Colonic mucosa (tissue), 4 donors: ENCODE results near the gene SORCS1. TPM values are rescaled to one million over a fixed set of nuclear protein-coding genes. Genes with fewer than 3 reads are reported as not detected.

Source experiments
- DNase-seq: peaks from one replicate; pipeline ENCODE4 v3.0.0-alpha.2; 2020
- H3K27ac ChIP-seq: fragments of 200-600 bp; one replicate; pipeline ENCODE4 v1.8.0; 2021
- H3K27me3 ChIP-seq: fragments of 200-600 bp; one replicate; pipeline ENCODE4 v1.8.0; 2021
- H3K36me3 ChIP-seq: fragments of 200-600 bp; one replicate; pipeline ENCODE4 v1.8.0; 2021
- H3K4me1 ChIP-seq: fragments of 200-600 bp; one replicate; pipeline ENCODE4 v1.8.0; 2021; ENCODE audit warnings: mild to moderate bottlenecking
- H3K4me3 ChIP-seq: fragments of 200-600 bp; one replicate; pipeline ENCODE4 v1.8.0; 2021
- H3K9ac ChIP-seq, 2 donors: one replicate each; pipeline ENCODE4 v1.7.0; 2013; ENCODE audit warnings: control low read depth in 2 of 2, low read depth in 2 of 2, low read length in 2 of 2
- H3K9me3 ChIP-seq: fragments of 200-600 bp; one replicate; pipeline ENCODE4 v1.8.0; 2021
- intact Hi-C: fragments of 100-400 bp; cut with DNase I; formaldehyde crosslinking; loops from one replicate; pipeline ENCODE4 v1.14.1; 2022
- total RNA-seq, 2 donors: library from RNA; stranded (reverse); fragmentation: NEBNext Ultra II Directional in 1 of 2; extraction: Animal tissue kit (Norgen Biotek cat#: 25700) in 1 of 2; gene quantifications; one replicate each; pipeline ENCODE4 v1.2.1, GENCODE V29; 2021
- TF ChIP-seq, protein P1 (sequence below): fragments of 200-600 bp; IDR thresholded peaks from one replicate; pipeline ENCODE4 v1.8.0; 2022; ENCODE audit warnings: antibody characterized with exemption, mild to moderate bottlenecking
- donor health status: healthy.
- donor health status: DM: no; HTN: no; CAD: no.
- donor health status: DM: no; HTN: no; CAD: no.

Gene SORCS1
- total RNA-seq, 2 donors from 2014 or later, result 0.40 to 1.6 TPM

DNA sequence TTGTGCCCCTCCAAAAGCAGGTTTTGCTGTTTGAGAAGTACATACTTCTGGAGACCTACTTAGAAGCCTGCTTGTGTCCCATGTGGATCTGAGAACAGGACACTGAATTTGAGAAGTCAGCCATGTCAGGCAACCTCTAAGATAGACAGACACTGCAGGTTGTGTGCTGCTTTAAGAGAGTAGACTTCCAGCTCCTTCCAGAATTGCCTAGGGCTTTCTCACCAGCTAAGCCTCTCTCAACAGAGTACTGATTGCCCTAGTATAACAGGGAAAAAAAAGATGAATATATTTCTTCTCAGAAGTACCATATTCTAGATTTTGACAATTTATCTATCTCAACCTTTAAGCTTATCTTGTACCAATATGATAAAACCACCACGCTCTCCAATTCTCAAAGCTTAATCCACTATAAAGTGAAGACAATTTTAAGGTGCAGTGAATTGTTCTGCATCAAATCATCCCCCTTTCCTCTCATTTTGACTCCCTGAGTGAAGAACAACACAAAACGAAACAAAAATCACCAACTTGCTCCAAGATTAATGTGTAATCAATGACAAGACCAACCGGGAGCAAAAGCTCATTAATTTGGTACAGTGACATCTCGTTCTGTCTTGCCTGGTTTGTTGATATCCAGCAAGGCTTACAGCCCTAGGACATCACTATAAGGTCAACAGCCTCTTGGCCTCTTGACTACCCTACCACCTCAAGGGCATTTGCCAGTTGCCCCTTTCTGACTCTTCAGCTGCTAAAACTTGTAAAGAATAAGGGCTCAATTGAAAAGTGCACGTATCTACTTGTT lies 214.6 kb downstream of the SORCS1 start:
- DNase-seq, result no peak
- Histone ChIP-seq H3K9me3 (no peaks in the 10 kb centered on the region), H3K27ac (no peak overlapping the region), H3K36me3 (no peaks in the 10 kb centered on the region), H3K4me1 (no peaks in the 10 kb centered on the region), H3K9ac (no peak overlapping the region), H3K27me3 (no peaks in the 10 kb centered on the region), H3K4me3 (no peak overlapping the region)
- intact Hi-C loops, result no loop called here
- TF ChIP-seq, protein P1, sequence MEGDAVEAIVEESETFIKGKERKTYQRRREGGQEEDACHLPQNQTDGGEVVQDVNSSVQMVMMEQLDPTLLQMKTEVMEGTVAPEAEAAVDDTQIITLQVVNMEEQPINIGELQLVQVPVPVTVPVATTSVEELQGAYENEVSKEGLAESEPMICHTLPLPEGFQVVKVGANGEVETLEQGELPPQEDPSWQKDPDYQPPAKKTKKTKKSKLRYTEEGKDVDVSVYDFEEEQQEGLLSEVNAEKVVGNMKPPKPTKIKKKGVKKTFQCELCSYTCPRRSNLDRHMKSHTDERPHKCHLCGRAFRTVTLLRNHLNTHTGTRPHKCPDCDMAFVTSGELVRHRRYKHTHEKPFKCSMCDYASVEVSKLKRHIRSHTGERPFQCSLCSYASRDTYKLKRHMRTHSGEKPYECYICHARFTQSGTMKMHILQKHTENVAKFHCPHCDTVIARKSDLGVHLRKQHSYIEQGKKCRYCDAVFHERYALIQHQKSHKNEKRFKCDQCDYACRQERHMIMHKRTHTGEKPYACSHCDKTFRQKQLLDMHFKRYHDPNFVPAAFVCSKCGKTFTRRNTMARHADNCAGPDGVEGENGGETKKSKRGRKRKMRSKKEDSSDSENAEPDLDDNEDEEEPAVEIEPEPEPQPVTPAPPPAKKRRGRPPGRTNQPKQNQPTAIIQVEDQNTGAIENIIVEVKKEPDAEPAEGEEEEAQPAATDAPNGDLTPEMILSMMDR, result no peak

DNA sequence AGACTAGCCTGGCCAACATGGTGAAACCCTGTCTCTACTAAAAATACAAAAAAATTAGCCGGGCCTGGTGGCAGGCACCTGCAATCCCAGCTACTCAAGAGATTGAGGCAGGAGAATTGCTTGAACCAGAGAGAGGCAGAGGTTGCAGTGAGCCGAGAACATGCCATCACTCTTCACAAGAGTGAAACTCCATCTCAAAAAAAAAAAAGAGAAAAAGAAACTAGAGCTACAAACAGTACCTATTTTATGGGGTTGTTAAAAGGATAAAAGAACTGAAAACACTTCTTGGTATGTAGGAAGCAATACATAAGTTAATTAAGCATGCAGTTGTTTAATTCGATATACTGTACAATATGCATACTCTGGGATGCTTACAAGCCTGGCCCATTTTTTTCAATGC lies 216.9 kb downstream of the SORCS1 start:
- TF ChIP-seq, protein P1, result no peak
- no peak for DNase-seq
- intact Hi-C loops, result no loop called here
- Histone ChIP-seq H3K9ac (no peak overlapping the region), H3K4me3 (no peak overlapping the region), H3K36me3 (no peaks in the 10 kb centered on the region), H3K27me3 (no peaks in the 10 kb centered on the region), H3K9me3 (no peaks in the 10 kb centered on the region), H3K27ac (no peak overlapping the region), H3K4me1 (no peaks in the 10 kb centered on the region)

DNA sequence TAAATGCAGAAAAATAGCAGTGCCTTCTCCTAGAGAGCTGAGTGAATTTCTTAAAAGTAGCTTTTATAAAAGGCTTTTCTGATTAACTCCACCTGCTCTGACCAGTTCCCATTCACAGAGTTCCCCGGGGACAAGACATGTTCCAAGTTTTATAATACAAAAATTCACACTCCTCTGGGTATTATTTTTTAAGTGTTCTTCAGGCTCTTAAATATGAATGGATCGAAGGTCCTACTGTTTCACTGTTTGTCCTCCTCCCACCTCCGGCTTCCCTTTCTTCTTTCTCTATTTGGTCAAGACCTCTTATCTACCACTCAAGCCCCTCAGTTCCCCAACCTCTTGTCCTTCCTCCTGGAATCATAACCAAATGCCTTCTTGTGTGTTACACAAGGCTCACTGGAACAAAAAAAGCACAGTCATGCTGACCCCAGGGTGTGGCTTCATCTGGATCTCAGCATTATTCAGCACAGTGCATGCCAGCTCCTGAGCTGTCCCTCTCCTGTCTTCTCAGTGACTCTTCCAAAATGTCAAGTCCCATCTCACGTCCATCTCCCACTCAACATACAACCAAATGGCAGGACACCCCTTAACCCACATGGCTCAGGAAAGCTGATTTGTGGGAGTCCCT lies 222.4 kb downstream of the SORCS1 start:
- H3K27me3 ChIP-seq, result no peaks in the 10 kb centered on the region
- no peaks in the 10 kb centered on the region for H3K4me1 ChIP-seq
- intact Hi-C loops, result no loop called here
- H3K36me3 ChIP-seq, result no peaks in the 10 kb centered on the region
- TF ChIP-seq, protein P1, result no peak
- no peak for DNase-seq
- H3K9me3 ChIP-seq, result no peaks in the 10 kb centered on the region
- H3K9ac ChIP-seq, result no peak overlapping the region
- no peak overlapping the region for H3K4me3 ChIP-seq
- H3K27ac ChIP-seq, result no peak overlapping the region

DNA sequence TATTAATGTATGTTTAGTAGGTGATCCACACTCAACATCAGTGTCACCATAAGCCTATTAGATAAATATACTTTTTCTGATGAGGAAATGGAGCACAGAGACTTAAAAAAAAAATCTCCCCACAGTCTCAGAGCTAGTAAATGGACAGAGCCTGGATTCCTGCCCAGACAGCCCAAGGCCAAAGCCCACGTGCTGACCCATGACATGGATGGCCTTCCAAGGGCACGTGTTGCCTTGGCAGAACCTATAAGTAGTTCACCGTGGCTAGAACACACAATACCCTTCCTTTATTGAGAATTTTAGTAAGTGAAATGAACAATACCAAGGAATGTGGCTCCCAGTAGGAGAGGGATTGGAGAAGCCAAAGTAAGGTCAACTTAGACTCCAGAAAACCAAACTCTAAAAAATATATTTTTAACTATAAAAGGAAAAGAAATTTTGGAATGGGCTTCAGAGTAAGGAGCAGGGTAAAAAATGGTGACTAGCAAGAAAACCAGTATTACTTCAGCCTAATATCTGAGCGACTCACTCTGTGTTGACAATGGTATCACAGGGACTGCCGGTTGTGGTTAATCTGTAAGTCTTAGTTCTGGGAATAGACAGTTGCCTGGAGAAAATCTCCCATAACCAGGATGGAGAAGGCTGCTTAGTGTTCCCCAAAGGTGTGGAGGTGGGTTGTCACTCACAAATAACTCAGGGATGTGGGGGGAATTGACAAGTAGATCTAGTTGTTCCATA lies 223.0 kb downstream of the SORCS1 start:
- intact Hi-C loops, result no loop called here
- Histone ChIP-seq H3K27ac (no peak overlapping the region), H3K4me3 (no peak overlapping the region), H3K9me3 (no peaks in the 10 kb centered on the region), H3K4me1 (no peaks in the 10 kb centered on the region), H3K27me3 (no peaks in the 10 kb centered on the region), H3K9ac (no peak overlapping the region), H3K36me3 (no peaks in the 10 kb centered on the region)
- DNase-seq, result no peak
- TF ChIP-seq, protein P1, result no peak

DNA sequence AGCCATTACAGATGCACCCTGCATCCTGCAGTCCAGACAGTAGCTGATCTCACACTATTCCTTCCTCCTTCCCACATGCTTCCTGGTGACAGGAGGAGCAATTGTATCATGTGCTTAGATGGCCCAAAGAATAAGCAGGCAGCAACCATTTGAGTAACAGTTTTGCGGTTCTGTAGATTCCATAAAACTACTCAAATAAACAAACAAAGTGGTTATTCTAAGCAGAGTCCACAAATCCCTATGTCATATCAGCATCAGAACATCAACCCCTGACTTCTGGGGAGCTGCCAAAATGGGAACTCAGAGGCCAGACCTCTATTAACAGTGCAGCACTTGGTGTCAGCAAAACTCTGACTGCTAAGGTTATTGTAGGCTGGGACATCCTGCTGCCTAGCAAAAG lies 226.0 kb downstream of the SORCS1 start:
- Histone ChIP-seq H3K4me3 (no peak overlapping the region), H3K9ac (no peak overlapping the region), H3K36me3 (no peaks in the 10 kb centered on the region), H3K4me1 (no peaks in the 10 kb centered on the region), H3K27ac (no peak overlapping the region), H3K9me3 (no peaks in the 10 kb centered on the region), H3K27me3 (no peaks in the 10 kb centered on the region)
- TF ChIP-seq, protein P1, result no peak
- DNase-seq, result no peak
- intact Hi-C loops, result no loop called here
